Activated T-cell treated with anti-CD3 and anti-CD28 coated beads, Interleukin-2, amount 50 U/mL, for 24 hours (primary cell): ENCODE measurements around the gene NBAS.
"Not testable (repeated sequence)": the region's sequence is repeated elsewhere in the genome, so short reads cannot be mapped to it uniquely, and the experiment has no call there.

Source experiments
- DNase-seq: peaks from one replicate; pipeline ENCODE4 v3.0.0-alpha.2; 2020
- H3K27ac Mint-ChIP-seq: 2 replicates; pipeline ENCODE4 v1.8.0; 2020; ENCODE audit warnings: mild to moderate bottlenecking, mixed read lengths
- H3K27me3 Mint-ChIP-seq: 2 replicates; pipeline ENCODE4 v1.8.0; 2020; ENCODE audit warnings: mixed read lengths
- H3K36me3 Mint-ChIP-seq: 2 replicates; pipeline ENCODE4 v1.8.0; 2020; ENCODE audit warnings: low read depth, mixed read lengths
- H3K4me1 Mint-ChIP-seq: 2 replicates; pipeline ENCODE4 v1.8.0; 2020; ENCODE audit warnings: low read depth, mixed read lengths
- H3K4me3 Mint-ChIP-seq: 2 replicates; pipeline ENCODE4 v1.8.0; 2020; ENCODE audit warnings: mild to moderate bottlenecking, moderate library complexity, mixed read lengths
- H3K9me3 Mint-ChIP-seq: 2 replicates; pipeline ENCODE4 v1.8.0; 2020; ENCODE audit warnings: mixed read lengths

The NBAS gene

DNA sequence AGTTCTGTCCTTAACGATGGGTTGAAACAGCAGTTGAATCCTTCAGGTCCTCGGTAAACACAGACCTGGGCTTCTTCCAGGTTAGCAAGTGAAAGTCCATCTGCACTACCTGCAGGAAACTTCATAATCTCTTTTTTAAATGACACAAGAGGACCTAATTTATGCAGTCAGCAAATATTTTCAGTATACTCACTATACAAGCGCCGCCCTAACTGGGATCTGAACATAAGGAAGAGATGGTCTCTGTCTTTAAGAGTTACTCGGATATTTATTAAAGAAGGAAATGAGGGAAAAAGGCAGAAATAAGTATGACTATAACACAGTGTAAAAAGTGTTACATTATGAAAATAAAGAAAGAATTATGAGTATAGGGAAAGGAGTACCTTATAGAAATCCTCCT, 103.3 kb downstream of the NBAS start:
- Mint-ChIP-seq H3K4me1 (no peaks in the 10 kb centered on the region), H3K36me3 (peaks cover 82% of the 10 kb centered on the region), H3K27ac (no peak overlapping the region), H3K9me3 (no peaks in the 10 kb centered on the region), H3K27me3 (no peaks in the 10 kb centered on the region), H3K4me3 (no peak overlapping the region)
- DNase-seq = no peak

DNA sequence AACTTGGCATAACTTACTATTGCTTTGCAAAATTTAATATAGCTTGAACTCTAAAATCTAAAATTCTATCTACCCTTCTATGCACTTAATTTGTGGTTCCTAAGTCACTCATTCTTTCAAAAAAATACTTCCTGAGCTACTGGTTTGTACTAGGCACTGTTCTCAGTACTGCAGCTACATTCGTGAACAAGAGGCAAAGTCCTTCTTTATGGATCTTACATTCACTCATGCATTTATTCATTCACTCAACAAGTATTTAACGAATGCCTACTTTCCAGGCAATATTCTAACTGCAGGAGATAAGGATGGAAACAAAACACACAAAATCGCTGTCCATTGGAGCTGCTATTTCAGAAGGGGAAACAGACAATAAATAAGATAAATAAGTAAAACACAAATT, 104.8 kb downstream of the NBAS start:
- H3K9me3 Mint-ChIP-seq = no peaks in the 10 kb centered on the region
- no peak overlapping the region for H3K27ac Mint-ChIP-seq
- DNase-seq = no peak
- no peak overlapping the region for H3K4me3 Mint-ChIP-seq
- H3K36me3 Mint-ChIP-seq = peaks cover 79% of the 10 kb centered on the region
- no peaks in the 10 kb centered on the region for H3K4me1 Mint-ChIP-seq
- H3K27me3 Mint-ChIP-seq = no peaks in the 10 kb centered on the region

DNA sequence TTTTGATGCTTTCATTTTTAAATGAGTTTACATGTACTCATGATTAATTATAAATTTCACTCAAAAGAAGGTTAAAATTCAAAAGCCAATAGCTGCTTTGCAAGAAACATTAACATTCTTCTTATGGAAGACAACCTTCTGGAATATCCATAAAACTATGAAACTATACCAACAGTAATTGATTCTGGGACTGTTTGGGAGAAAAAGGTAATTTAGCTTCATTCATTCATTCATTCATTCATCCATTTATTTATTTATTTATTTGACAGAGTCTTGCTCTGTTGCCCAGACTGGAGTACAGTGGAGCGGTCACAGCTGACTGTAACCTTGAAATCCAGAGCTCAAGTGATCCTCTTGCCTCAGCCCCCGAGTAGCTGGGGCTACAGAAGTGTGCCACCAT, 110.3 kb downstream of the NBAS start:
- Mint-ChIP-seq H3K27me3 (no peaks in the 10 kb centered on the region), H3K4me1 (peaks cover 2% of the 10 kb centered on the region), H3K4me3 (no peak overlapping the region), H3K36me3 (peaks cover 74% of the 10 kb centered on the region), H3K9me3 (peaks cover 2% of the 10 kb centered on the region), H3K27ac (no peak overlapping the region)
- DNase-seq = no peak

DNA sequence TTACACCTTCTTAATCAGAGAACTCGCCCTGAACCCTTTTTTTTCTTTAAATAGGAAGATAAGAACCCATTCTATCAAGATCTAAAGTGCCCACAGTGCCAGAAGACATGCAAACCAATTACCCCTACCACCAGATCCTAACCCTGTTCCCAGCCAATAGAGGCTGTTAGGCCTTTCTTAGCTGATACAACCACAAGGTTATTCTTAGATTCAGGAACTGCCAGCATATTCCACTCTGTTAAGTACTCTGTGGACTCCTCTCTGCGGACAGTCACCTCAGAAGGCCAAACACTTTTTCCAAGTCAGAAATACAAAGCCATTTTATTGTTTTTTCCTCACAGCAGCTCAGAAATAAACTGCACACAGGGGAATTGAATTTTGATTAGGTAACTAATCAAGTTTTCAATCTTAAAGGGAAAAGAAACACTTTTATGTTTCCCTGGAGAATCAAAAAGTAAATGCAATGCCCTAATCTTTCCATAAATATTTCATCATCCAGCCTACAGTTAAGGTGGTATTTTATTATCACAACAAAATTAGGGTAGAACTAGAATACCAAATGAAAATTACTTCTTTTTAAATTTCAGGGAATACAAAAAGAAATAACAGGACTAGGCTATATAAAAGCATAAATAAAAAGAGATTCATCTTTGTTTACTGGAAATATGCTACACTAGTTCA, 111.4 kb downstream of the NBAS start:
- Mint-ChIP-seq H3K27ac (no peak overlapping the region), H3K27me3 (no peaks in the 10 kb centered on the region), H3K4me3 (no peak overlapping the region), H3K36me3 (peaks cover 67% of the 10 kb centered on the region), H3K4me1 (peaks cover 2% of the 10 kb centered on the region), H3K9me3 (peaks cover 5% of the 10 kb centered on the region)
- DNase-seq = no peak

DNA sequence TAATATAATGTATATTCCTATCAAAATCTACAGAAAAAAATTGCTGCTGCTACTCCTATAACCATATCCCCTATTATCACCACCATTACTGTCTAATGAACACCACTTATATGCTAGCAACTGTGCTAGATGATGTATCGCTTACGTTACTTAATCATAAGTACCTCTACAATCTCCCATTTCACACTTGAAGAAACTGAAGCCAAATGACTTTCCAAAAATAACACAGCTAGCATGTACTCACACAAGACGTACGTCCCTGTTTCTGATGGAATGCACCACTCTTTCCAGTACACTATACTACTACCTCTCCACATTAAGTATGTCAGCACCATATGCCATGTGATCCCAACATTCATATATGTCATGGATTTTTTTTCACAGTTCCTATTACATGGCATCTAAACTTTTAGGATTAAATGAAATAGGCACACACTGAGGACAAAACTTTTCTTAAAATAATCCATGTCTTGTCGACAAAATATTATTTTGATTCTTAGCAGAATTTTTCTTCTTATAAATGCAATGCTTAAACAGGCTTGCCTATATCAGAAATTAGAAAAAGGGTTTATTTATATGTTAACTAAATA, 112.8 kb downstream of the NBAS start:
- peaks cover 2% of the 10 kb centered on the region for H3K4me1 Mint-ChIP-seq
- no peak overlapping the region for H3K4me3 Mint-ChIP-seq
- H3K27me3 Mint-ChIP-seq = no peaks in the 10 kb centered on the region
- peaks cover 63% of the 10 kb centered on the region for H3K36me3 Mint-ChIP-seq
- H3K27ac Mint-ChIP-seq = no peak overlapping the region
- peaks cover 5% of the 10 kb centered on the region for H3K9me3 Mint-ChIP-seq
- no peak for DNase-seq

DNA sequence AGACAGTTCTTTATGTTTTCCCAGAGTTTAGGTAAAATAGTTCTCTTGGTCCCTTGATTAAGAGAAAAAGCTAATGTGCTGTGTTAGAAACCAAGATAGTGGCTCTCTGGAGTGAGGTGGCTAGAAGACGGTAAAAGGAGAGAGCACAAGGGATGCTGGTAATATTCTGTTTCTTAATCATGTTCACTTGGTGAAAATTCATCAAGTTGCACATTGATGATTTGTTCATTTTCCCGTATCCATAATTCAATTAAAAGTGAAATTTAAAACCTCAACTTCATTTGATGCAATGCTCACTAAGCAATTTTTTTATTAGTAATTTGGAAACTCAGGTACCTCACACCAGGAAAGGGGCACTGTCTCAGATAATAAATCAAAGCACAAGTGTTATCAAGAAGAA, 113.8 kb downstream of the NBAS start:
- no peak for DNase-seq
- Mint-ChIP-seq H3K9me3 (peaks cover 5% of the 10 kb centered on the region), H3K36me3 (peaks cover 54% of the 10 kb centered on the region), H3K27me3 (no peaks in the 10 kb centered on the region), H3K4me1 (peaks cover 2% of the 10 kb centered on the region), H3K4me3 (no peak overlapping the region), H3K27ac (no peak overlapping the region)

DNA sequence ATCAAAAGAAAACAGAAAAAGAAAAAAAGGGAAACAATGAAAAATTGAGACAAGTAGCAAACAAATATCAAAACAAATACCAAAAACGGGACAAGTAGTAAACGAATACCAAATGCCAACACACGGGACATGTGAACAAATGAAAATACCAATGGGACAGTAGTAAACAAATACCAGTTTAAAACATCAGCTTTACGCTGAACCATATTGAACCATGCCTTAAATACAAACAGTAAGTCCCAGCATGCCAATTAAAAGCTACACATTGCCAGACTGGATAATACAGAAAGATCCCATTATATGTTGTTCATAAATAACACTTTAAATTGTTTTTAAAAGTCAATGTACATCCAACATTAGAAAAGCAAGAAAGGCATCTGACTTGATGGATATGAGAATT, 114.2 kb downstream of the NBAS start:
- H3K36me3 Mint-ChIP-seq = peaks cover 52% of the 10 kb centered on the region

DNA sequence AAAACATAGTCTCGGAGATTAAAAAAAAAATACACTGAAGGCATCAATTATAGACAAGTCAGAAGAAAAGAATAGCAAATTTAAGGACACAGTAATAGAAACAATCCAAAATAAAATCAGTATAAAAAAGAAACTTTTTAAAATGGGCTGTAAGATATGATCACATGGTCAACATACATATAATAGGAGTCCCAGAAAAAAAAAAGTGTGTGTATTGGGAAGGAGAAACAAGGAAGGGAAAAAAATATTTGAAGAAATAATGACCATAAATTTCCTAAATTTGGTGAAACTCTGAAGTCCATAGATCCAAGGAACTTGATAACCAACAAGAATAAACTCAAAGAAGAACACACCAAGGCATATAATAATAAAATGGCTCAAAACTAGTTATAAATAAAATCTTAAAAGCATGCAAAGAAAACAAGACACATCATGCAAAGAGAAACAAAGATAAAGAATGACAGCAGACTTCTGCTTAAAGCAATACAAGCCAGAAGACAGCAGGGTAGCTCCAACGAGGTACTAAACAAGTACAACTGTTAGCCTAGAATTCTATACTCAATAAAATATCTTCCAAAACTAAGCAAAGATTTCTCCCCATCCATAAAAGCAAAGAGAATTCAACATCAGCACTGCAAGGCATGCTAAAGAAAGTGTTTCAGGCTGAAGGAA, 115.1 kb downstream of the NBAS start:
- peaks cover 2% of the 10 kb centered on the region for H3K4me1 Mint-ChIP-seq
- no peaks in the 10 kb centered on the region for H3K27me3 Mint-ChIP-seq
- peaks cover 5% of the 10 kb centered on the region for H3K9me3 Mint-ChIP-seq
- H3K36me3 Mint-ChIP-seq = peaks cover 45% of the 10 kb centered on the region
- H3K27ac Mint-ChIP-seq = no peak overlapping the region
- no peak overlapping the region for H3K4me3 Mint-ChIP-seq
- DNase-seq = no peak

More for the DNA sequence above, 114.2 kb downstream of the NBAS start:
- no peaks in the 10 kb centered on the region for H3K27me3 Mint-ChIP-seq
- no peak overlapping the region for H3K4me3 Mint-ChIP-seq
- H3K4me1 Mint-ChIP-seq = peaks cover 2% of the 10 kb centered on the region
- DNase-seq = no peak
- no peak overlapping the region for H3K27ac Mint-ChIP-seq
- peaks cover 5% of the 10 kb centered on the region for H3K9me3 Mint-ChIP-seq

DNA sequence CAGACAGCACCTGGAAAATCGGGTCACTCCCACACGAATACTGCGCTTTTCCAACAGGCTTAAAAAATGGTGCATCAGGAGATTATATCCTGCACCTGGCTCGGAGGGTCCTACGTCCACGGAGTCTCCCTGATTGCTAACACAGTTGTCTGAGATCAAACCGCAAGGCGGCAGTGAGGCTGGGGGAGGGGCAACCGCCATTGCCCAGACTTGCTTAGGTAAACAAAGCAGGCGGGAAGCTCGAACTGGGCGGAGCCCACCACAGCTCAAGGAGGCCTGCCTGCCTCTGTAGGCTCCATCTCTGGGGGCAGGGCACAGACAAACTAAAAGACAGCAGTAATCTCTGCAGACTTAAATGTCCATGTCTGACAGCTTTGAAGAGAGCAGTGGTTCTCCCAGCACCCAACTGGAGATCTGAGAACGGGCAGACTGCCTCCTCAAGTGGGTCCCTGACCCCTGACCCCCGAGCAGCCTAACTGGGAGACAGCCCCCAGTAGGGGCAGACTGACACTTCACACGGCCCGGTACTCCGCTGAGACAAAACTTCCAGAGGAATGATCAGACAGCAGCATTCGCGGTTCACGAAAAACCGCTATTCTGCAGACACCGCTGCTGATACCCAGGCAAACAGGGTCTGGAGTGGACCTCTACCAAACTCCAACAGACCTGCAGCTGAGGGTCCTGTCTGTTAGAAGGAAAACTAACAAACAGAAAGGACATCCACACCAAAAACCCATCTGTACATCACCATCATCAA, 121.2 kb downstream of the NBAS start:
- H3K4me1 Mint-ChIP-seq, DNase-seq, H3K27ac Mint-ChIP-seq, H3K4me3 Mint-ChIP-seq, H3K27me3 Mint-ChIP-seq, H3K9me3 Mint-ChIP-seq: not testable (repeated sequence)
- peaks cover 27% of the 10 kb centered on the region for H3K36me3 Mint-ChIP-seq

DNA sequence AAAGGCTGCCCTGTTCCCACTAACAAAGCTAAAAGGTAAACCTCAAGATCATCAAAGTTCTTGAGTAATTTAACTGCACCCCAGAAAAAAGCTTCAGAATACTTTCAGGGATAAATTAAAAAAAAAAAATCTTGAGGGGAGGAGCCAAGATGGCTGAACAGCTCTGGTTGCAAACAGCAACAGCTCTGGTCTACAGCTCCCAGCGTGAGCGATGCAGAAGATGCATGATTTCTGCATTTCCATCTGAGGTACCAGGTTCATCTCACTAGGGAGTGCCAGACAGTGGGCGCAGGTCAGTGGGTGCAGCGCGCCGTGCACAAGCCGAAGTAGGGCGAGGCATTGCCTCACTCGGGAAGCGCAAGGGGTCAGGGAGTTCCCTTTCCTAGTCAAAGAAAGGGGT, 121.8 kb downstream of the NBAS start:
- not testable (repeated sequence) for DNase-seq, H3K27ac Mint-ChIP-seq, H3K27me3 Mint-ChIP-seq, H3K4me3 Mint-ChIP-seq, H3K9me3 Mint-ChIP-seq, H3K4me1 Mint-ChIP-seq
- peaks cover 25% of the 10 kb centered on the region for H3K36me3 Mint-ChIP-seq

DNA sequence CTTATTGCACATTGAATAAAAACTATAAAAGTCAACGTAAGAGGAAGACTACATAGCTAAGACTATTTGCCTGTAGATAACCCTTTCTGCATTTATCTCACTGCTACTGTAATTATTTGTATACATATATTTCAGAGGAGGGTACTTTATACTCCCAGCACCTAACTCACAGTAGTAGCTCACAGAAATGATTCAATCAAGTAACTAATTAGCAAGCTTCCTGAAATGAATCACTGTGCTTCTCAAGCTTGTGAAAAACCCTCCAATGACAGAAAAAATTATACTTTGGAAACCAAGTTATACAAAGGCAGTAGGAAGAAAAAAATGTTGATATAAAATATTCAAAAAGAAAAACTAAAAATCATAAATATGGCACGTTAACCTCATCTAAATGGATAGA, 124.9 kb downstream of the NBAS start:
- Mint-ChIP-seq H3K4me3 (no peak overlapping the region), H3K4me1 (peaks cover 3% of the 10 kb centered on the region), H3K9me3 (no peaks in the 10 kb centered on the region), H3K27me3 (no peaks in the 10 kb centered on the region), H3K36me3 (peaks cover 29% of the 10 kb centered on the region), H3K27ac (no peak overlapping the region)
- no peak for DNase-seq

DNA sequence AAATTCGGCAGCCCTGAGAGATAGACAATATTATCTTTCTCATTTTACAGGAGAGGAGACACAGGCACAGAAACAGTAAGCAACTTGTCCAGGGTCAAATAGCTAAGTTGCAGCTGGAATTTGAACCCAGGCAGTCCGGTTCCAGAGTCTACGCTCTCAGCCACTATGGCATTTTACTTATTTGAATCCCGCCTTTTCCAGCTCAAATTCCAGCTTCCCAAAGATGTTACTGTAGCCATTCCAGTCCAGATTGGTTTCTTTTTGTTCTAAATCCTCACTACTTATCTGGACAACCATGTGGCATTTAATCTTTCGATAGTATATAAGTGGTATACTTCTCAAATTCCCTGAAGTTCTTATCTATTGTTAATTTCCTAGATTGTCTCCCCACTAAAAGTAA, 125.7 kb downstream of the NBAS start:
- peaks cover 28% of the 10 kb centered on the region for H3K36me3 Mint-ChIP-seq
- H3K4me3 Mint-ChIP-seq = no peak overlapping the region
- H3K27ac Mint-ChIP-seq = no peak overlapping the region
- no peaks in the 10 kb centered on the region for H3K9me3 Mint-ChIP-seq
- H3K27me3 Mint-ChIP-seq = no peaks in the 10 kb centered on the region
- no peak for DNase-seq
- H3K4me1 Mint-ChIP-seq = peaks cover 3% of the 10 kb centered on the region

DNA sequence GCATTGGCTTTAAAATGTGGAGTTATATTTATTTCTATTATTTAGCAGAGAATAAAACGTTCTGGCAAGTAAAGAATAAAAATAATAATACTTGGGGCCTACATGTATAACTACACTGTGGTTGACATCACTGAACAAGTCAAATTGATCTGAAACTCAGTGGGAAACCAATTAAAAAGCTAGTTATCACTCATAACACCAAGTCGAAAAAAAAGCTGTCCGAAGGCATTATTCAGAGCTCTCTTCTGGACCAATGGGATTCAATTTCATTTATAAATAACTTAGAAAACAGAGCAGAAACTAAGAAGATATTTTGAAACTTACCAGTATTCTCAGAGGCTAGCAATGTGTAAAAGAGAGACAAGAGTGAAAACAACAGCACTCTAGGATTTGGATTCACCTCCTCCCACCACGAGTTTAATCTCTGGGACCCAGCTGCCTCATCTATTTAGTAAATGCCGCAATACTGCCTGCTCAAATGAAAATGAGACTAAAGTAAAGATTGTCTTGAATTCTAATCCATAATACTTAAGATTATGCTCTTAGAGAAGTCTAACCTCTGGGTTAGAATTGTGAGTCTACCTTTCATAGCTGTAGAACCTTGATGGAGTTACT, 128.4 kb downstream of the NBAS start:
- Mint-ChIP-seq H3K27me3 (no peaks in the 10 kb centered on the region), H3K4me3 (no peak overlapping the region)

DNA sequence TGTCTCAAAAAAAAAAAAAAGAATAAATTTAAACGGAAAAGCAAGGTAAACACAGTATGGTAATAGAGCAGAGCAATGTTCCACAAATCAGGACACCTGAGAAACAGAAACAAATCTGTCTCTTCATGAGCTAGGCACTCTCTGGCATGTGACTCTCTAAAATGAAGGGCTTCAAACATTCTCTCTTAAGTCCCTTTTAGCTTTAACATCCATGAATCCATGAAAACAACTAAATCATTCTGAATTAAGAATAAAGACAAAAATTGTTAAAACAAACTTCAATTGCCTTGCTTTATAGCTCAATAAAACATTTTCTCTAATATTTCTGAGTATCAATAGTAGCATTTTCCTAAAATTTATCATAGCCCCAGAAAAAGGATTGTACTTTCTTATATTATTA, 132.1 kb downstream of the NBAS start:
- H3K36me3 Mint-ChIP-seq = peaks cover 37% of the 10 kb centered on the region
- H3K27ac Mint-ChIP-seq = no peak overlapping the region
- H3K4me3 Mint-ChIP-seq = no peak overlapping the region
- no peaks in the 10 kb centered on the region for H3K4me1 Mint-ChIP-seq
- H3K9me3 Mint-ChIP-seq = no peaks in the 10 kb centered on the region
- no peaks in the 10 kb centered on the region for H3K27me3 Mint-ChIP-seq
- DNase-seq = no peak

More for the DNA sequence above, 128.4 kb downstream of the NBAS start:
- Mint-ChIP-seq H3K36me3 (peaks cover 22% of the 10 kb centered on the region), H3K27ac (no peak overlapping the region), H3K4me1 (peaks cover 3% of the 10 kb centered on the region), H3K9me3 (no peaks in the 10 kb centered on the region)
- no peak for DNase-seq
